Forelimb muscle (tissue), 1 donor: ENCODE results near the gene RFX7. TPM values are rescaled to one million over a fixed set of nuclear protein-coding genes. Genes with fewer than 3 reads are reported as not detected.

Experiments
- DNase-seq: peaks from one replicate; pipeline ENCODE4 v3.0.0-alpha.2; 2013; ENCODE audit warnings: low read depth
- polyA plus RNA-seq: library from polyadenylated mRNA; unstranded; fragments of 120-200 nt; gene quantifications from one replicate; pipeline ENCODE4 v1.2.1, GENCODE V29; 2013; ENCODE audit not compliant: insufficient read length

Gene RFX7
- polyA plus RNA-seq, 1 donor = 13.2 TPM

DNA sequence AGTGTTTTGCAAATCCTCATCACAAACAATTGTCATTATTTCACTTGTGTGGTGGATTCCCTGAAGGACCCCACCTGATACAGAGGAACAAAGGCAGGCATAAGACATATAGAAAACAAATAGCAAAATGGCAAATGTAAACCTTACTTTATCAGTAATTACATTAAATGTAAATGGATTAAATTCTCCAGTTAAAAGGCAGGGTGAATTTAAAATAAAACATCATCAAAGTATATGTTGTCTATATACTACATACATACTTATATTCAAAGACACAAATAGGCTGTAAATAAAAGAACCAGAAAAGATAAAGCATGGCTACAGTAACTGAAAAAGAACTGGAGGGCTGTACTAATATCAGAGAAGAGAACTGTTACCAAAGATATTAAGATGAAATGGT lies 117.3 kb downstream of the RFX7 start:
- DNase-seq = no peak

- no peak for DNase-seq
Measured at GRCh38 chr15:56124391-56124790, 119.3 kb downstream of the RFX7 start.

DNA sequence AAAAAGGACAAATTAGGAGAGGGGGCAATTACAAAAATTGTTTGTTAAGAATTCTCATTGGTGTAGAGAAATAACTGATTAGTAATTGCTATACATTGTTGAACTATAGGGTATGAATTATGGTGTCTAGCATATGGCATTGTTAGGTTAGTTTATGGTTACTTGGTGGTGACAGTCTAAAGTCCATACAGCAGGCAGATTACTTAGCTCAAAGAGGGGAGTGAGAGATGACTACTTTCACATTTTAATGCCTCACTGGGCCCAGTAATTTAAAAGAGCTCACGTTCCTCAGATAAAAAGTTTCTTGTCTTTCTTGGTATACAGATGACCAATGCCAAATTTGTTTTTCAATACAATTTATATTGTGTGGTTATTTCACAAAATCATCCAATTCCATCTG lies 137.8 kb downstream of the RFX7 start:
- DNase-seq = no peak

- peak; percentile 28 for DNase-seq
Measured at GRCh38 chr15:56102441-56102840, 141.2 kb downstream of the RFX7 start.

GRCh38 chr15:56099311-56099710 lies 144.4 kb downstream of the RFX7 start:
- DNase-seq = no peak

DNA sequence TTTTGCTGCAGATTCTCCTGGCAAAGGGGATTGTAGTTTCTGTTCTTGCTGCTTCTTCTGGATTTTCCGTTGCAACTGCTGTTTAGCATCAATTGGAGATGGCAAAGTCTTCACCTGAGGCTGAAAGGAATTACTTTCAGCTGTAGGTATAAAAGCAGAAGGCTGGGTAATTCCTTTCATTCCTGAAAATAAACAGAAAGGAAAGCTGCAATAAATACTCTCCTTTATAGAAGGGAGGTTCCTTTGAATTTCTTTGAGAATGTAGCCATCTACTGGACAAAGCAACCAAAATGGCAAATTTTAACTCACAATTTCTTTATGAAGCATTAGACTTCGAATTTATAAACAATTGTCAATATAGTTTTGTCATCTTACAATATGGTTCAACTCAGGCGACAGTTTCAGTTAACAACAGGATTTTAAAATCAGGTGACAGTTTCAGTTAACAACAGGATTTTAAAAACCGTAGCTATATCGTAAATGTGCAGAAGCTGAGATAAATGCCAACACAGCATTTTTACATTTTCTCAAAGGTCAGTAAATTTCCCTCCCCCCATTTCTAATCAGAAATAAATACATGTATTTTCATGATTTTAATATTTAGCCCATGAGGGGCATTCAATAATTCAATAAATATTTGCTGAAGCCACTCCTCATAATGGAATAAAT lies 145.3 kb downstream of the RFX7 start:
- no peak for DNase-seq

DNA sequence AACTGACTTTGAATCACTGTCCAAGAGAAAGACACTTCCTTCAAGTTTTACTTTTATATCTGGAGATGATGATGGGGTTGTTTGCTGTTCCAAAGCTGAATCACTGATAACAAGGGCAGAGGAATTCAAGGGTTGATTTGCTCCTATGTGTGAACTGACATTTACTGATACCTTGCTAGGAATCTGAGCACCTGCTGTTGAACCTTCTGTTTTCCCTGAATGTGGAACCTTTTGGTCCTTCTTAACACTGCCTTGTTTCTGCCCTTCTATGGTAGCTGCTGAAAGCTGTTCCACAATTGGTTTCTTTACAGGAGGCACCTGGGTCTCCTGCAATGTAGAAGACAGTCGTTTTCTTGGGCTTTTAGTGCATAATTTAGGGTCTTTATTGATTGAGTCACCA lies 148.3 kb downstream of the RFX7 start:
- DNase-seq = no peak

- no peak for DNase-seq
Measured at GRCh38 chr15:56094171-56094570, 149.5 kb downstream of the RFX7 start.

- DNase-seq = no peak
Measured at GRCh38 chr15:56088389-56088788, 155.3 kb downstream of the RFX7 start.

DNA sequence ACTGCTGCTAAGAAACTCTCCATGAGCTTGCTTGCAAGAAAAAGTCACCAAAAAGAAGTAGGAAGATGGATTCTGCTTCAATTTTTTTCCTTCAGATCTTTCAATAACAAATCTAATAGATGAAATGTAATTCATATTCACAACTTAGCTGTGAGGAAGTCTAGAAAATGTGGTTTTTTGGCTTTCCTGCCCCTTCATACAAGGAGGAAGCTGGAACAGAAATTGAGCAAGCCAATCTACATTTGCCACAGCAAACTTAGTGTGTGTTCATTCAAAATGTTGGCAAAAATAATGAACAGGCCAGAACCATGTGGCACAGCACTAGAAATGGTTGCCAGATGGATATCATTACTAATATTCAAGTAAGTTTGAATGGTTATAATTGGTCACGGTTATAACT lies 157.1 kb downstream of the RFX7 start:
- DNase-seq = no peak

DNA sequence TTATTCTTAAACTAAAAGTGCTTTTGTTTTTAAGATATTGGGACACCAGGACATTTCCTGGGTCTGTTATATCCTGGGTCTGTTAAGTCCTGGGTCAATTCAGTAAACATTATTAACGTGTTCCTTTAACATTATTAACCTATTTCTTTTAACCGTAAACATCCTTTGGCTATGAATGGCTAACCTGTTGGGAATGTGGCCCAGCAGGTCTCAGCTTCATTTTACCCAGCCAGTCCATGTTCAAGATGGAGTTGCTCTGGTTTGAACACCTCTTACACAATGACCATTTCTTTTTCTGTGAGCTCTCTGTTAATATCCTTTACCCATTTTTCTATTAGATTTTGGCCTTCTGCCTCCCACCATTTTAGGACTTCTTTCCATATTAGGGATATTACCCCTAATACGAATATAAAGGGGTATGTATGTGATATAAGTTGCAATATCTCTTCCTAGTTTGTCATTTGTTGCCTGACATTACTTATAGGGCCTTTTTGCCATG lies 161.4 kb downstream of the RFX7 start:
- DNase-seq = no peak

GRCh38 chr15:56077081-56077480 lies 166.6 kb downstream of the RFX7 start:
- DNase-seq = no peak

DNA sequence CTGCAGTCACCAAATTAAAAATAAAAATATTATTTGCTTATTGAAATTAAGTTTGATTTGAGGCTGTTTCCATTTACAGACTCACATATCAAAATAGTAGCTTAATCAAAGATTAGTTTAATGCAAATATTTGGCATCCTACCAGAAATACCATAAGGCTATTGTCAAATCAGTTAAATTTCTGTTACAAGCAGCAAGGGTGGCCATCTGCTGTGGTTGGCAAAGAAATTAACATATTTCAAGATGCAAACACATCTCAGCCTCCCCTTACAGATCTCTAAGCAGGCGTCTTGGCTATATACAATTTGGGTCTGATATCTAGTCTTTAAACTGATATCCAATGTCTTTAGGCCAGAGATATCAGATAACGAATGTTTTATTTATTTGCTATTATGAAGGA lies 167.0 kb downstream of the RFX7 start:
- DNase-seq = no peak

DNA sequence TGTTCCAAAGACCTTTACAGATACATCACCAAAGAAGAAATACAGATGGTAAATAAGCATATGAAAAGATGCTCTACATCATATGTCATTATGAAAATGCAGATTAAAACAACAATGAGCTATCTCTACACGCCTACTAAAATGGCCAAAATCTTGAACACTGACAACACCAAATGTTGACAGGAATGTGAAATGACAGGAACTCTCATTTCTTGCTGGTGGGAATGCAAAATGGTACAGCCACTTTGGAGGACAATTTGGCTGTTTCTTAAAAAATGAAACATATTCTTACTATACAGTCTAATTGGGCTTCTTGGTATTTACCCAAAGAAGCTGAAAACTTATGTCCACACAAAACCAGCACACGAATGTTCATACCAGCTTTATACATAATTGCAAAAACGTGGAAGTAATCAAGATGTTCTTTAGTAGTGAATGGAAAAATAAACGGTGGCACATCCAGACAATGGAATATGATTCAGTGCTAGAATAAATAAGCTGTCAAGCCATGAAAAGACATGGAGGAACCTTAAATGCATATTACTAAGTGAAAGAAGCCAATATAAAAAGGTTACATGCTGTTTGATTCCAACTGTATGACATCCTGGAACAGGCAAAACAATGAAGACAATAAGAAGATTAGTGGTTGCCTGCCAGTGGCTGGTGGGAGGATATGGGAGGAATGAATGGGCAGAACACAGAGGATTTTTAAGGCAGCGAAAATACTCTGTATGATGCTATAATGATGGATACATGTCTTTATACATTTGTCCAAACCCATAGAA lies 169.0 kb downstream of the RFX7 start:
- no peak for DNase-seq

GRCh38 chr15:56064152-56064551 lies 179.5 kb downstream of the RFX7 start:
- no peak for DNase-seq

DNA sequence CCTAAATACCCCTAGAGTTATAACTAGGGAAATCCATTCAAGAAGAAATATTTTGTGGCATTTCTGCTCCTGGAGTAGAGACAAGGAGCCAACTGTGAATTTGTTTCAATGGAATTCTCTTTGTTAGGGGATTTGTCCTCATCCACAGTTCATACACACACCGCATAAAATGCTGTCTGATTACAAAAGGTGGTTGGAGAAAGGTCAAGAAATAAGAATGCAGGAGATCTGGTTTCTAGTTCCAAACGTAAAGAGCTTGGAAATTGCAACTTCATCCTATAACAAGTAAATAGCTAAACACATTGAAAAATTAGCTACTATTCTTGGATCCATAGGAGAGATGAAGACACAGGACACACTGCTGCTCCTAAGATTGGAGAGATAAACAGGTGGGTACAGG lies 184.0 kb downstream of the RFX7 start:
- no peak for DNase-seq

DNA sequence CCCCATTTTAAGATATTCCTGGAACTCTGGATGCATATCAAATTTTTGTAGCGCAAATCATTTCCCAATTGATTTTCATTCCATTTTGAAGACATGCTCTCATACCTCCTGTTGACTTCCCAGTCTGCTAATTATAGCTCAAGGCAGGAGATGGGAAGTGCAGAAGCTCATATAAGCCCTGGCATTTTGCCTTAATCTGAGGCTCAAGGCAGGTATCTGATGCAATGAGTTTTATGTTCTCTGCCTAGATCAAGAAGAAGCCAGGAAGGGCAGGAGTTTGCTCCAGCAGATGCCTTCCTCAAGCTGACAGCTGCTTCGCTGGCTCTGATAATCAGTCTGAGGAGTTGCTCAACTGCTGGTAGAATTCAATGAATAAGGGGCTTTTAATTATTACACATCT lies 184.7 kb downstream of the RFX7 start:
- DNase-seq = no peak

GRCh38 chr15:56056626-56057025 lies 187.1 kb downstream of the RFX7 start:
- no peak for DNase-seq

GRCh38 chr15:56053046-56053400 lies 190.7 kb downstream of the RFX7 start:
- DNase-seq = no peak

GRCh38 chr15:56052395-56053045 lies 191.2 kb downstream of the RFX7 start:
- DNase-seq = no peak

DNA sequence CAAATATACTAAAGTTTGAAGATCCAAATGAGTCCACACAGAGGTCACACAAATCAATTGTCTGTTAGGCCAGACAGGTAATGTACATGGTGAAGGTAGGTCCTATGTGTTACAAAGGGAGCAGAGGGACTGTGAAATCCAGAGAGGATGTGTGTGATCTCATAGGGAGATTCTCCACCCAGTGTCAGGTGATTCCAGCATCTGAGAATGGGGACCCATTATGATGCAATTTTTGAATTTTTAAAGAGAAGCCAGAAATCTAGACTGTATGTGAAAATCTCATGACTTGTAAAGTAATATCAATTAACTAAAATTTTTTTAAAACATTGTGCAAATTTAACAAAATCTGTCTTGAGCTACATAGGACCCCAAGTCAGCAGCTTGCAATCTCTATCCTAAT lies 192.0 kb downstream of the RFX7 start:
- DNase-seq = no peak

- no peak for DNase-seq
Measured at GRCh38 chr15:56049577-56049976, 194.1 kb downstream of the RFX7 start.

- no peak for DNase-seq
Measured at GRCh38 chr15:56047354-56047753, 196.3 kb downstream of the RFX7 start.
